Stomach (tissue), 4 donors: ENCODE data around the gene HNRNPLL.

Source experiments
- CTCF ChIP-seq, 7 experiments: fragments of 450-650 bp in 4 of 7; fragments of 200-600 bp in 3 of 7; sonication (generic) in 3 of 7; IDR thresholded peaks; one replicate each; pipeline ENCODE4 v1.5.1; 2016 to 2019; ENCODE audit warnings: antibody characterized with exemption in 7 of 7, control low read depth in 2 of 7, mild to moderate bottlenecking in 1 of 7
- EP300 ChIP-seq: sonication (generic); formaldehyde crosslinking; IDR thresholded peaks from one replicate; pipeline ENCODE4 v1.6.1; 2017; ENCODE audit warnings: antibody characterized with exemption
- POLR2A ChIP-seq, 4 donors: fragments of 450-650 bp; IDR thresholded peaks; one replicate each; pipeline ENCODE4 v1.6.1; 2016; ENCODE audit warnings: antibody characterized with exemption in 4 of 4, control low read depth in 2 of 4, mild to moderate bottlenecking in 1 of 4, moderate library complexity in 1 of 4
- POLR2AphosphoS5 ChIP-seq, 3 donors: sonication (generic); formaldehyde crosslinking; IDR thresholded peaks; one replicate each; pipeline ENCODE4 v1.6.1; 2016; ENCODE audit warnings: antibody characterized with exemption in 3 of 3

GRCh38 chr2:38631976-38632375 is 29.2 kb upstream of the HNRNPLL start:
- no peak for TF ChIP-seq CTCF (IDR thresholded peaks at IDR 0.05)
- no peak for TF ChIP-seq POLR2AphosphoS5 (IDR thresholded peaks at IDR 0.05)
- no peak for TF ChIP-seq POLR2A (IDR thresholded peaks at IDR 0.05)
- no peak for TF ChIP-seq EP300
